ENCODE measurements around the gene TEX261.
"Not testable (repeated sequence)": the region's sequence is repeated elsewhere in the genome, so short reads cannot be mapped to it uniquely, and the experiment has no call there.

Gene TEX261

DNA sequence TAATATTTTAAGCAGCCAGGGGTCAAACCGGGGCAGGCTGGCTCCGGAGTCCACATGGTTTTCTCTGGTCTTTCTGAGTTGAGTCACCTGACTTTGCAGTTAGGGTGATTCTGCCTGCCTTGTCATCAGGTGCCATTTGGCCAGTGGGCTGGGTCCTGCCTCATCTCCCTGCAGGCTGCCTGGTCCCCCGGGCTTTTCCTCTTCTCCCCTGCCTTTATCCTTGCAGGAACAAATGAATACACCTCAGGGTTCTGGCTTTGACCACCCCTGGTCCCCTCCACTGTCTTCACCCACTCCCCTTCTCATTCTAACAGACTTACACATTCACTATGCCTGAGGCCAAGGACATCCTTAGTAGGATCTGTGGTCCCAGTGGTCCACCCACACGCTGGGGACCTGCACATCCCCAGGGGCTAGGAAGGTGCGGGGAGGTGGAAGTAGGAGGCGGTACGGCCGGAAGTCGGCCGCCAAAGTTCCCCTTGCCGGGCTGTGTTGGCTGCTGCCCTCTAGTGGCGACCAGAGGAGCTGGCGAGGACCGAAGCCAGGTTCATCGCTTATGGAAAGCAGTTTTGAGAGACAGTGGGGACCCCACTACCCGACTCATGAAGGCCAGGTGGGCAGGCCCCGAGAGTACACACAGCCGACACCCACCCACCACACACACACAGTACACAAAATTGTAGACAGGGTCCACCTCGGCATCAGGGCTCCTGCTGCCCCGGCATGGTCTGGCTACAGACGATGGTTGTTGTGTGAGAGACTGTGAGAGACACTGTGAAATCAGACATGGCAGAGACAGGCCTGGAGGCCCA is 6.3 kb upstream of the TEX261 start:
- in situ Hi-C loops (cut with MboI; ENCODE audit: low sequenced_read_pairs), result no loop called here

DNA sequence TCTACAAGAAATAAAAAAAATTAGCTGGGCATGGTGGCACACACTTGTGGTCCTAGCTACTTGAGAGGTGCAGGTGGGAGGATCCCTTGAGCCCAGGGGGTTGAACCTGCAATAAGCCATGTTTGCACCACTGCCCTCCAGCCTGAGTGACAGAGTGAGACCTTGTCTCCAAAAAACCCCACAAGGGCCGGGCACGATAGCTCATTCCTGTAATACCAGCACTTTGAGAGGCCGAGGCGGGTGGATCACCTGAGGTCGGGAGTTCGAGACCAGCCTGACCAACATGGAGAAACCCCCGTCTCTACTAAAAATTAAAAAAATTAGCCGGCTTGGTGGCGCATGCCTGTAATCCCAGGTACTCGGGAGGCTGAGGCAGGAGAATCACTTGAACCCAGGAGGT is 5.3 kb upstream of the TEX261 start:
- in situ Hi-C loops (cut with MboI; ENCODE audit: low sequenced_read_pairs), result not testable (repeated sequence)

DNA sequence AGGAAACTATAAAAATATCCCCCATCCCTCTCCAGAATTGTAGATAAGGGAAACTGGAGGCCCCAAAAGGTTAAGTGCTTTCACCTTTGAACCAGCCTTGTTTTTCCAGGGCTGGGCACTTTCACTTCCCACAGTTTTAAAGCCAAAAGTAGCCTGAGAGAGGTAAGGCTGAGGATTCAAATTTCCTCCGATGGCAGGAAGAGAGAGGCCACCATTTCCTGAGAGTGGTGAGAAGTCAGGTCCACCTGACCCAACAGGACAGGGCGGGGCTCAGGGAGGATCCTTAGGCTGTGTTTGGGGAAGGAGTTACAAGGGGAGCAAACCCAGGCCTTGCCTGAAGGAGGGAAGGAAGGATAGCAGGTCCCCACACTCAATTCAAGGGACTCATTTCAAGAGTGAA is 4.7 kb upstream of the TEX261 start:
- in situ Hi-C loops (cut with MboI; ENCODE audit: low sequenced_read_pairs), result no loop called here

DNA sequence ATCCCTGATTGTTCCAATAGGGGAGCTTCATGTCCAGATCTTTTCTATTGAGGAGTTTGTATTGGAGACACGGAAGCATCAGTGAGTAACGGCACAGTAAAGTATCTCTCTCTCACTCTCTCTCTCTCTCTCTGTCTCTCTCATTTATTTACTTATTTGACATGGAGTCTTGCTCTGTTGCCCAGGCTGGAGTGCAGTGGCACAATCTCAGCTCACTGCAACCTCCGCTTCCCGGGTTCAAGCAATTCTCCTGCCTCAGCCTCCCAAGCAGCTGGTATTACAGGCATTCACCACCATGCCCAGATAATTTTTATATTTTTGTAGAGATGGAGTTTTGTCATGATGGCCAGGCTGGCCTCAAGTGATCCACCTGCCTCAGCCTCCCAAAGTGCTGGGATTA is 4.2 kb upstream of the TEX261 start:
- in situ Hi-C loops (cut with MboI; ENCODE audit: low sequenced_read_pairs), result not testable (repeated sequence)

DNA sequence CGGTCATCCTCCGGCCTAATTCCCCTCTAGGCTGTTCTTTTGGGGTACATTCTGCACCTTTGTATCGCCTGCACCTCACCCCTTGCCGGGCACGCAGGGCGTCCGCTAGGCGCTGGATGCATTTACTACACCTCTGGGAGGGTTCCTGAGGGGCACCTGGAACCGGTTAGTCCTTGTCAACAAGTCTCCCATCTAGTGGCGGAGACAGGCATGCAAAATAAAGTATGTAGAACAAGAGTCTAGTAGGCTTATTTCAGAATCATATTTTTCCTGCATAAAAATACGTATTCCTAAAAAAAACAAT is 705 bp upstream of the TEX261 start:
- in situ Hi-C loops (cut with MboI; ENCODE audit: low sequenced_read_pairs), result no loop called here

DNA sequence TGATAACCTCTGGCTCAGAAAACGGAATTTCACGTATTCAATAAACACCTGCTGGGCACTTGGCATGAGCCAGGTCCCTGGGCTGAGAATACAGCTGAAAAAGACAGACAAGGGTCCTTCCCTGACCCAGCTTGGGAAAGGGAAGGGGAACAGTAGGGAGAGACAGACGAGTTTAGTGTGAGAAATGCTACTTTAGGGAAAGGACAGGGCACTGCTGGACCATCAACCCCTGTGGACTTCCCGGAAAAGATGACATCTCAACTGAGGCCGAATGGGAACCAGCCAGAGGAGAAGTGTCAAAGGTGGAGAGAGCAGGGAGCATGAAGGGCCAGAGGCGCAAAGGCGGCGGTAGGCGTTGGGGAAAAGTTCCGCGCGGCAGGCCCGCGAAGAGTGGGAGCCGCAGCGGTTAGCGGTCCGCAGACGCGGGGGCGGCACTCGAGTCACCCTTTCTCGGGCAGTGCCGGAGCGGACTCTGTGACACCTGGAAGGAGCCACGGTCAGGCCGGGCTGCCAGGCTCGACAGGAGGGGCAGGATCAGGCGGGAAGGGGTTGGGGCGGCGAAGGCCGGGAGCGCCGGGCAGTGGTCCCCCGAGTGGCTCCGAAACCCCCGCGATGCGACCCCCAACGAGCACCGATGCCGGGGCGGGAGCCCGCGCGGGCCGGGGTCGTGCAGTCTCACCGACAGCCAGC is 519 bp downstream of the TEX261 start:
- in situ Hi-C loops (cut with MboI; ENCODE audit: low sequenced_read_pairs), result no loop called here

DNA sequence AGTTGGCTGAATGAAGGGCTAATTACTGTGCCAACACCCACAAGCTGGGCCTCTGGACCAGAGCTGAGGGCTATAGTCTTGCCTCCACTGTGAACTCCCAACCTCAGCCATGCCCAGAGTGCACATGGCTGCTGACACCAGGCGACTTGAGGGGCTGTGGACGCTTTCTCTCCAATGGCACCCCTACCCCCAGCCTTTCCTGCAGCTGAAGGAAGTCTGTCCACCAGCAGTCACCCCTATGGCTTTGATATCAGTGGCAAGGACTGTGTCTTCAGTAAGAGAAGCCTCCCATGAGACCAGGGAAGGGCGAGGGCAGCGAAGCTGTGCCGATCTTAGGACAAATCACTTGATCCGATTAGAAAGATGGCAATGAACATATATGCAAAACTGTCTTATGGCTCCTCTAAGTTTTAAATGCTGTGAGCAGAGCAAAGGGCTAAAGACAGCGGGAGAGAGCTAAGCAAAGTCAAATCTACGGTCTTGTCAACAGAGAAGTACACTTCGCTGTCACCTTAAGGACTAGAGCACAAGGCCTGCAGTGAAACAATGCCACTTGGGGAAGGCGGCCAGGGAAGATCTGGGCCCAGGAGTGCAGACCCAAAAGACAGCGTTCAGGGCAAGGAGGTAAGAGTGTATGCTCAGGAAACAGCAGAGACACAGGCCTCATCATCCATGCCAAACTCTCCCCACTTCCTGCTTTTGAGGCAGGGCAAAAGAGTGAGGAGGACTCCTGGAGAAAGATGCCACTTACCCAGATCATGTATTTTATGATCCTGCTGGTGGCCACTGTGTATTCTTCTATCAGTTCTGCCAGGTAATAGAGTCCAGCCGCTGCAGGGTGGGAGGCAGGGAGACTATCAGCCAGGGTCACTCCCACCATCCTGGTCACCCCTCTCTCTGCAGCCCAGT is 1.5 kb downstream of the TEX261 start:
- in situ Hi-C loops (cut with MboI; ENCODE audit: low sequenced_read_pairs), result no loop called here

DNA sequence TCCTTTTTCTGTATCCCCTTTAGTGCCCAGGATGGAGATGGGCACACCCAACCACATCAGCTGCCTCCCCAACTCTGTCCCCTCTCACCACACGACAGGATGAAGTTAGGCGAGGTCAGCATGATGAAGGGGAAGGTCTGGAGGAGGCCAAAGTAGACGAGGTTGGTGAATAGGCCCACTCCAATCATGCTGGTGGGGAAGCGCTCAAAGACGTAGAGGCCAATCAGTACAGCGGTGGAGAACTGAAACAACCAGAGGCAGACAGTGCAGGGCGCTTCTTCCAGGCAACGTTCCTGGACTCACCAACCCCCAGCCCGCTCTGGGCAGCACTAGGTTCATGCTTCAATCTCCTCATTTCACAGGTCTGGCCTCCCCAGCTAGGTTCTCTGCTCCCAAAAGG is 2.9 kb downstream of the TEX261 start:
- in situ Hi-C loops (cut with MboI; ENCODE audit: low sequenced_read_pairs), result no loop called here

DNA sequence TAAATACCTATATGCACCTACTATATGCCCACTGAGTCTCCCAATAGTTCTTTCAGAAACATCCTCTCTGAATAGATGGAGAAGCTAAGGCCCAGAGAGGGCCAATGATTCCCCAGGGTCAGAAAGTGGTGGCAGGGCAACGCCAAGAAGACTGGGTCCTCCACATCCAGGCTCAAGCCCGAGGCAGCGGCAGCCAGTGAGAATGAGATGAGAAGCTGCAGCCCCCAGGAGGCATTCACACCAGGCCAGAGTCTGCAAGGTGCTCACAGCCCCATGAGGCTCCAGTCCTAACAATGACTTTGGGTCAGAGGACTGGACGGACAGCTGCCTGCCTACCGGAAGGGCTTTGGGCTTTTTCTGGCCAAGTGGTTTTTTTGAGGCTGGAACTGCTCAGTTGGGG is 3.5 kb downstream of the TEX261 start:
- in situ Hi-C loops (cut with MboI; ENCODE audit: low sequenced_read_pairs), result no loop called here

DNA sequence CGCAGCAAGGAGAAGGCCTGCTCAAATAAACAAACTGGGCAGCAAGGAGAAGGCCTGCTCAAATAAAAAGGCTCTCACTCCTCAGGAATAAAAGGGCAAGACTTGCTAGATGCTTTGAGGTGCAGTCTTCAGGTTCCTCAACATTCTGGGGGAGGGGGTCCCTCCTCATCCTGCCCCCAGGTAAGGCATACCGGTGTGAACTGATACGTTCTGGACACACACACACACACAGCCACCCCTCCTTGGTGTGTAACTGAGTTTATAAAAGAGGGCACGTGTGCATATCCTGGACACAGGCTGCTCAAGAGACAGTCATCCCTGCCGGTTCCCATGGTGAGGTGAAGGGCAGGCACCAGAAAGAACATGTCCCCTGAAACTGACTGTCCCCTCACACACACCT is 4.5 kb downstream of the TEX261 start:
- in situ Hi-C loops (cut with MboI; ENCODE audit: low sequenced_read_pairs), result no loop called here

DNA sequence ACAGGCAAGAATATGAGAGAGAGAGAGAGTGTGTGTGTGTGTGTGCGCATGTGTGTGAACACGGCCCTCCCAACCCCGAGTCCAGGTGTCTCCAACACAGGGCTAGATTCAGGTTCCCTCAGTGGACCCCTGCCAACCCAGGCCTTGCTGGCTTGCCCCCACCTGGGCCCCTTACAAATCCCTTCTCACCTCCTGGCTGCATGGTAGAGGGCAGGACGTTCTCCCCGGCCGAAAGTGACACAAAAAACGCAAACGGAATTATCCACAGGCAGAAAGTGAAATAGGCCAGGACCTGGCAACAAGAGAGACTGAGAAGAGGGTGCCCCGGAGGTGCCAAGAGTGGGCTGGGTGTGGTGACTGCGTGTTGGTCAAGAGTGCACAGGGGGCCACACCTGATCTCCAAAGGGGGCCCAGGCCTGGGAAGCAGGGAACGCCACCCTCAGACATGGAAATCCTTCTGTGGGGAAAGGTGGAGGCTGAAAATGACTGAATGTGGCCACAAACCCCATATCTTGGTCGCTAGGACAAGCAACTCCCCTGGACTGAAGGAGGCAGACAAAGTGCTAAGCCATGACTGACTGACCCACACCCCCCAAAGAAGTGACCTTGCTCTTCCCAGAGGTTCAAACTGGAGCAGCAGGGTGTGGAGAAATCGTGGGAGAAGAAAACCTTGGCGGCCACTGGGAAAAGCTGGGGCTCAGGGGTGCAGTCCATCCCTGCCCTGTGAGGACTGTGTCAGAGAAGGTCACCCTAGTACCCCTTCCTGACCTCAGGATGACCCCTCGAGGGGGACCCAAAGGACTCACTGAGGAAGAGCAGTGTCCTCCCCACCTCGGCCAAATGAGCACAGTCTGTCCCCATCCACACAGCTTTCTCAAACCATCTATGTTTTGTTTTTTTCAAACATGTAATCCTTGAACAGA is 5.7 kb downstream of the TEX261 start:
- in situ Hi-C loops (cut with MboI; ENCODE audit: low sequenced_read_pairs), result no loop called here

DNA sequence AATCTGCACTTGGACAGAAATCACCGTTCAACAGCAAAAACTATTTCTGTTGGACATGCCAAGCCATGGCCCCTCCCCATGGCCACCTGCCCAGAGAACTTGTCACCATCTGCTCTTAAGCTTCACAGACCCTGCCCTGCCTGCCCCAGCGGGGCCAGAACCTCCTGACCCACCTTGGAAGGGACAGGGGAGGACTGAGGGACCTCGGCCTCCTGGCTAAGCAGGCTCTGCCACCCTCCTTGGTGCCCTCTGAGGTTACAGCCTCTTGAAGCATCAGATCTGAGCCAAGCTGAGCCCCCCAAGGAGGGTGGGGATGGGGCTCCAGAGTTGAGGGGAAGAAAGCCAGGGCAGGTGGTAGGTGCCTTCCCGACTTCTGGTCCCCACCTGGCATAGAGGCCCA is 6.5 kb downstream of the TEX261 start:
- in situ Hi-C loops (cut with MboI; ENCODE audit: low sequenced_read_pairs), result no loop called here

DNA sequence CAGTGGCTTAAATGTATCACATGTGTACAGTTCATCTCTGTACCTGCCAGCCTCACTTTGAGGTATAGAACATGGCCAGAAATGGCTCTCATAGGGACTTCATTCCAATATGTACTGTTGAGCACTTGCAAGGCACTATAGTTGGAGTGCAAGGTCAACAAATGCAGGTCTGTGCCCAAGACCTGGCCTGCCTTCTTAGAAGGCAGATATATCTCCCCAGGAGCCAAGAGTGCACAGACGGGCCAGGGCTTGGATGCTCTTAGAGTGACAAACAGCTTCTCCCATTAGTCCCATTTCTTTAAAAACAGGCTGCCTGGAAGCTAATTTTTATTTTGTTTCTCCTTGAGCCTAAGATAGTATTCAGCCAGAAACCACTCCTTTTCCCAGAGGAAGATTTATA is 7.3 kb downstream of the TEX261 start:
- in situ Hi-C loops (cut with MboI; ENCODE audit: low sequenced_read_pairs), result no loop called here

DNA sequence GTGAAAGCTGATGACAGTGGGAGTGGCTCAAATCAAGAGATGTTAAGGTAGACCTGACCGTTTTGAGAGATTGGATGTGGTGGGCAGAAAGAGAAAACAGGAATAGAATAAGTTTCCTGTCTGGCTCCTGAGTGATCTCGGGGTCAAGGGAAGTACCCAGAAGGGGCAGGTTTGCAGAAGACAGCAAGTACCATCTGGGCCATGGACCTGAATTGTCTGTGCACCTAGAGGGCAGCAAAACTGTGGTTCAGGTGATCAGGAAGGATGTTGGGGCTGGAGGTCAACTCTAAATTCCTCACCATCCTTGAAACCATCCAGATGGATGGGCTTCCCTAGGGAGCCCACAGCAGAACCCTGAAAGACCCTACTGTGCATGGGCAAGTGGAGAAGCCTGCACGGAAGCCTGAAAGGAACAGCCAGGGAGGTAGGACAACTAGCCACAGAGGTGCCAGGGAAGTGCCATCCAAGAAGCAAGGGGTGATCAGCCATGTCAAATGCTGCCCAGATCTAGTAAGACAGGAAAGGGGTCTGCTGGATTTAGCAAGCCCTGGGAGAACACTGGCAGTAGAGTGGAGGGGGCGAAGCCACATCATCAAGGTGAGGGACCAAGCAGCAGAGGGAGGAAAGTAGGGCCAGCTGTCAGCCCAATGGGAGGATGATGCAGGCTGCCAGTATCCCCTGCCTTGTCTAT is 8.0 kb downstream of the TEX261 start:
- in situ Hi-C loops (cut with MboI; ENCODE audit: low sequenced_read_pairs), result no loop called here

DNA sequence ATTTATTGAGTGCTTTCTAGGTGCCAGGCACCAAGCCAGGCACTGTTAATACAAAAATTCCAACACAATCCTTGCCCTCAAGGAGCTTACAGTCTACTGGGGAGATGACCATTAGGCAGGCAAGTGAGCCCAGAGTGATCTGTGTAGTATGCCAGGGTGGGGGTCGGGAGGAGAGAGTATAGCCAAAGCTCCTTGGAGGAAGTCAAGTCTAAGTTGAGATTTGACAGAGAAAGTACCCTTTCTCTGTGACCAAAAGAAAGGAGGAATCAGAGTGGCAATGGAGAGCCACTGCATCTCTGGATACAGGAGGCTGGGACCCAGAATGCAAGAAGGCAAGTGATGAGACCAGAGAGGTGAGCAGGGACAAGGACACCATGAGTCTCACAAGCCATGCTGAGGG is 8.7 kb downstream of the TEX261 start:
- in situ Hi-C loops (cut with MboI; ENCODE audit: low sequenced_read_pairs), result no loop called here

DNA sequence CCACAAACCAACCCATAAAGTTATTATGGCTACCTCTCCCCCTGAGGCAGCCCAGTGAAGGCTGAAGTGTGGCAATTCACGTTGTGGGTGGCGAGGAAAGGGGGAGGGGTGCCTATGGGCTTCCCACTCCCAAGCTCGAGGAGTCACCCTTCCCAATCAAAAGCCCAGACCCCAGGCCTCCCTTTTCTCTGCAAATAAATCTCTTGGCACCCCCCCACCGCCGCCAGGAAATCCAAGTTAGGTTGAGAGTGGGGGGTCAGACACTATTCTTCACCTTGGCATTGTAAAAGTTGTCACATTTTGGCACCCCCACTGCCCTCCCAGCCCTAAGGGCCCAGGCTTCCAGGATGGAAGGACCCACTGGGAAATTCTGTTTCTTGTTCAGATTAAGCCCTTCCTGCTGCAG is 9.4 kb downstream of the TEX261 start:
- in situ Hi-C loops (cut with MboI; ENCODE audit: low sequenced_read_pairs), result no loop called here

DNA sequence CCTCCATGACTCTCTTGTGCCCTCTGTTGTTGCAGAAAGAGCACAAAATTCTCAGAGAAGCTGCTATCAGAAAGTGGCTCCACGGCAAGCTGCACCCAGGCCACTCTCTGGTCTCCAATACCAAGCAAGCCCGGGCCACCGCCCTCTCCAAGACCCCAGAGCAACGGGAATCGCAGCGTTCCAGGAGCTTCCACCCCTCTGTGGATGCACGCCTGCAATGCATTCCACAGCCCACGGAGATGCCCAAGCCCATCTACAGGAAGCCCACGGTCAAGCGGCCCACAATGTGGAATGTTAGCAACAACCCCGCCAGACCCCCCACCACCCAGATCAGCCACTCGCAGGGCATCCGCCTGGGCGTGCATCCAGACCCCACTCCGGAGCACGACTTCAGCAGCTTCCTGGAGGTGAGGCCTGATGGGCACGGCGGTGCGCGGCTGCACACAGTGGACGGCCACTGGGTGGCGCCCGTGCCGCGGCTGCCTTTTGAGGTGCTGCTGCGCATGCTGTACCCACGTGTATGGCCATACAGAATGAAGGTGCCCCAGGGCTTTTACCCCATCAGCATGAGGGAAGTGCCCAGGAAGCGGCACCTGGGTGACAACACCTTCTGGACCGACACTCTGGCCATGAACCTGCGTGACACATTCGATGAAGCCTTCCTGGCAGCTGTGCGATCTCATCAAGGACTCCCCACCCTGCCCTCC is 9.9 kb downstream of the TEX261 start:
- in situ Hi-C loops (cut with MboI; ENCODE audit: low sequenced_read_pairs), result no loop called here

DNA sequence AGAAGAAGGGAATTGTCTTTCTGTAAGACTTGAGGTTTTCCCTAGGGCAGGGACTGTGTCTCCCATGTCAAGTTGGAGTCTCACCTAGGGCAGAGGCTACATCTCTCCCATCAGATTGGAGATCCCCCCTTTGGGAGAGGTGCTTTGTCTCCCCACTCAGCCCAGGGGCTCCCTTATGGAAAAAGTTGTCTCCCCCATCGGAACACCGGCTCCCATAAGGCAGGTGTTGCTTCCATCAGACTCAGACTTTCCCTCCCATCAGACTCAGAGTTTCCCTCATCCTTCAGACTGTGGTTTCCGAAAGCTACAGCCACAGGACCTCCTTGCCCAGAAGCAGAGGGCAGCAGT is 10.5 kb downstream of the TEX261 start:
- in situ Hi-C loops (cut with MboI; ENCODE audit: low sequenced_read_pairs), result no loop called here

DNA sequence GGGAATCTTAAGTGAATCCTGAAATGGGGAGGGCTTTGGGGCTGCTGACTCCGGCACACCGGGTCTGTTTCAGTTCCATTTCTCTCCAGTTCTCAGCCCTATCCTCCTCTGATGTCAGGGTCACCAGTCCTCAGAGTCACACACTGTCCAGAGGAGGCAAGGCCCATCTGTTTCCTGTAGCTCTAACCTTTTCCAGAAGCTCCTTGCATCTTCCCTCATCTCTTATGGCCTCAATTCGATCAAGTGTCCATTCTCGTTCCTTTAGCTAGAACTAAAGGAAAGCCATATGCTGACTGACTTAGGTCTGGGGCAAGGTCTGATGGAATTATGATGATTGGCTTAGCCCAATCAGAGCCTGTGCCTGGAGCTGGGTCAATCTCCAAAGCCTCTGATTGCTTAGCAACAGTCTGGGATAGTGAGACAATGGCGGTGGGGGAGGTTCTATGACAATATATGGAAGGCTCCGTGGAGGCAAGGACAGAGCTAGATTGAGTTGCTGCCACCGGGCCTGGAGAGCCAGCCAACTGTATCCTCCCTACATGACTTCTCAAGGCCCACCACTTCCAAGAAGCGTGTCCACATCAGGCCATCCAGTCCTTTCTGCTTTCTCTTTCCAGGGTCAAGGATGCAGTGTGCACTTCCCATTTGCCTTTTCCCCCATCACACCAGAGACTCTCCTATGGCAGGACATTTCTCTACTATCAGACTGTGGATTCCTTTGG is 11.0 kb downstream of the TEX261 start:
- in situ Hi-C loops (cut with MboI; ENCODE audit: low sequenced_read_pairs), result no loop called here
